Gastrocnemius medialis (tissue), 4 donors: ENCODE data around the gene PLIN5.

Experiments
- CTCF ChIP-seq, 5 experiments: fragments of 450-650 bp in 3 of 5; fragments of 200-600 bp in 2 of 5; sonication (generic) in 2 of 5; IDR thresholded peaks in 4 of 5; conservative IDR thresholded peaks in 1 of 5; 1 replicate in 4 of 5; 2 replicates in 1 of 5; pipeline ENCODE4 v1.5.1; 2016 to 2019; ENCODE audit warnings: antibody characterized with exemption in 5 of 5, mild to moderate bottlenecking in 3 of 5, moderate library complexity in 3 of 5
- POLR2A ChIP-seq, 2 donors: fragments of 450-650 bp; IDR thresholded peaks; one replicate each; pipeline ENCODE4 v1.6.1; 2017; ENCODE audit warnings: antibody characterized with exemption in 2 of 2, mild to moderate bottlenecking in 2 of 2, moderate library complexity in 2 of 2

GRCh38 chr19:4552525-4552819 lies 17.4 kb upstream of the PLIN5 start:
- no peak for TF ChIP-seq CTCF (IDR thresholded peaks at IDR 0.05 in 4 of 5, conservative IDR thresholded peaks at IDR 0.05 in 1 of 5)
- no peak for TF ChIP-seq POLR2A (IDR thresholded peaks at IDR 0.05)
